GM18498 (cell line): Measurements from ENCODE around the gene NANP.
"Not testable (repeated sequence)": the region's sequence is repeated elsewhere in the genome, so short reads cannot be mapped to it uniquely, and the experiment has no call there.

Experiments used
- ATAC-seq: cut with Tn5 transposase; IDR thresholded peaks from one replicate; pipeline ENCODE4 v1.9.1; 2021; ENCODE audit warnings: mild to moderate bottlenecking, moderate library complexity; ENCODE audit not compliant: unreplicated experiment

The NANP gene

GRCh38 chr20:25606094-25606695 is 17.6 kb downstream of the NANP start:
- no peak for ATAC-seq

DNA sequence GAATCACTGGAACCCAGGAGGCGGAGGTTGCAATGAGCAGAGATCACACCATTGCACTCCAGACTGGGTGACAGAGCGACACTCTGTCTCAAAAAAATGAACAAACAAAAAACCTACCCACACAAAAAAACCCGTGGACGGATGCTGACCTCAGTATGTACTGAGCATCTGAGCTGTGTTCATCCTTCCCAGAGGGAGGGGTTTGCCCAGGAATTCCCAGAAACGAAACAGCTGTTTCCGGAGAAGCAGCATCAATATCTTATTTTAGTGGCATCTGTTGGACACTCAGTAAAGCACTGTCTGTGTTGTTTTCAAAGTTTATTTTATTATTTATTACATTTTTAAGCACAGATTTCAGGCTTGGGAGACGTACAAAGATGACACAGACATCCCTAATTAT is 18.7 kb downstream of the NANP start:
- no peak for ATAC-seq

- ATAC-seq = no peak
Observed at GRCh38 chr20:25604611-25605010, 19.2 kb downstream of the NANP start.

GRCh38 chr20:25602914-25603309 is 20.9 kb downstream of the NANP start:
- not testable (repeated sequence) for ATAC-seq

DNA sequence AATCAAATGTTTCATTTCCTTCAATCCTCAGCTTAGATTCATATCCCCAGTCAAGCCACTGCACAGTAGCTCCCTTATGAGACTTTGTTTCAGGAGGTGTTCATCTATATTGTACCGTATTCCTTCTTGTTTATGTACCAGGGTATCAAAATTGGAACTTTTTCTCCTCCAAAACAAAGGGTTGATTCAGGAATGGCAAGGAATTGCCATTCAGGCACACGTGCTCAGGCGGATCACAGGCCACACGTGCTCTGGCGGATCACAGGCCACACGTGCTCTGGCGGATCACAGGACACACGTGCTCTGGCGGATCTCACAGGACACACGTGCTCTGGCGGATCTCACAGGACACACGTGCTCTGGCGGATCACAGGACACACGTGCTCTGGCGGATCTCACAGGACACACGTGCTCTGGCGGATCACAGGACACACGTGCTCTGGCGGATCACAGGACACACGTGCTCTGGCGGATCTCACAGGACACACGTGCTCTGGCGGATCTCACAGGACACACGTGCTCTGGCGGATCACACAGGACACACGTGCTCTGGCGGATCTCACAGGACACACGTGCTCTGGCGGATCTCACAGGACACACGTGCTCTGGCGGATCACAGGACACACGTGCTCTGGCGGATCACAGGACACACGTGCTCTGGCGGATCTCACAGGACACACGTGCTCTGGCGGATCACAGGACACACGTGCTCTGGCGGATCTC is 21.5 kb downstream of the NANP start:
- ATAC-seq = not testable (repeated sequence)

DNA sequence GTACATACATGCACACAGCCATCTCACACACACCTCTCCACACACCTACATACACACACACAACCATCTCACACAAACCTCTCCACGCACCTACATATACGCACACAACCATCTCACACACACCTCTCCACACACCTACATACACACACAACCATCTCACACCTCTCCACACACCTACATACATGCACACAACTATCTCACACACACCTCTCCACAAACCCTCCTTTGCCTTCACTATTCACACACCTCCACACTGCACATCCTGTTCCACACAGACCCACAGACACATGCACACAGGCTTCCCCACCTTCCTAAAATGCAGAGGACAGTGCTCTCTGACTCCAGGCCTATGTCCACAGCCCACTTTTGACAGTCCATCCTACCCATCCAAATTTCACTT is 22.2 kb downstream of the NANP start:
- no peak for ATAC-seq

DNA sequence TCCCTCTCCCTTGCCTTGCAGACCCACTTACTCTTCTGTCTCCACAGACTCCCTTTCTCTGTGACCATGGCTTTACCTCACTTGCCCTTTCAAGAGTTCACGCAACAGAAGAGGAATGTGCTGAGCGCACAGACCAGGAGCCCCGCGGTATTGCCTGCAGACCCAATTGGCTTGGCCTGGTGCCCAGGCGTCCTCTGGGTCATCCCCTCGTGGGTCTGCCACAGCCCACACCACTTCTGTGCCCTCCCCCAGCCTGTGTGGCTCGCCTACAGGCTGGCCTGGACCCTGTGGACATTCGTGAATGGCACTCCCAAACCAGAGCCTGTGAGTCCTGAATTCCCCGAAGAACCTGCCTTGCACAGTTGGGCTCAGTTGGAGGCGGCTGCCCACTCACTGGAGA is 23.2 kb downstream of the NANP start:
- no peak for ATAC-seq

DNA sequence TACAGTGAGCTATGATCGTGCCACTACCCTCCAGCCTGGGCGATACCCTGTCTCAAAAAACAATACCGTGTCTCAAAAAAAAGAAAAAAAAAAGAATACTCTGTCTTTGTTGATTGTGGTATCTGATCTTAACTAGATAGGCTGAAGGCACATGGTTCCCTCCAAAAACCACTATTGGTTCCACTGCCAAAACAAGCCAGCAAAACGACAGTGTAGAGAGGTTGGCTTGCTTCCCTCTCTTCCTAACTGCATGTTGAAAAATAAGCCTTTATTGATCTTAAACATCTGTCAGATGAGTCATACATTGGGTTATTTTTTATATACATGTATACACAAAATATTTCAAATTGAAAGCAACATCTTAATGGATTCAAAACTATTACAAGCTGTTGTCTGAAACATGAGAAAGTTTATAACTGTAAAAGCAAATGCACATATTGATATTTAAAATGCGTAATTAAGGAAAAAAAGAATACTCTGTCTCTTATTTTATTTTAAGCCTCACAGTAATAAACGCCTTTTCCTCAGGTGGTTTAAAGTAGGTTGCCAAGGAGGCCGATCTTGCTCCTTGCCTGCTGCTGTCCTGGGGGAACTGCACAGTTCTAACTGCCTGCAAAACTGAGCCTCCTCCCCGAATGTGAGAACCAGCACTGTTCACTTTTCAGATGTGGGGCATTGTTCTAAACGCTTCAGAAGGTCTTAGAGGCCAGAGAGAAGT is 31.5 kb downstream of the NANP start:
- no peak for ATAC-seq

DNA sequence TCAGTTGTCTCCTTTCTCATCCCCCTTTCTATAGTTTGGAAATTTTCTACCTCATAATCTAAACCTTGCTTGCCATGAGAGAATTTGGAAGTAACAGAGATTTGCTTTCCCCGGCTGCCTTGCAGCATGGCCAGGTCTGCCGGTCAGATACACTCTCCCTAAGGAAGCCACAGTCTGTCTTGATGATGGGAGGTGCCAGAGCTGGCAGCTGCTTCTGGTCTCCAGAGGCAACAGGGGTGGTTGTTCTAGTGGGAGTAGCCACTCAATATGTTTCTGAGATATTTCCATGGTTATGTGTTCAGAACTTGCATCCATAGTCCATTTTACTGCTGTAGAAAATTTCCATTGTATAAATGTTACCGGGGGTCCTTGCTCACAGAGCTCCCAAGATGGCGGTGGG is 33.0 kb downstream of the NANP start:
- not testable (repeated sequence) for ATAC-seq

DNA sequence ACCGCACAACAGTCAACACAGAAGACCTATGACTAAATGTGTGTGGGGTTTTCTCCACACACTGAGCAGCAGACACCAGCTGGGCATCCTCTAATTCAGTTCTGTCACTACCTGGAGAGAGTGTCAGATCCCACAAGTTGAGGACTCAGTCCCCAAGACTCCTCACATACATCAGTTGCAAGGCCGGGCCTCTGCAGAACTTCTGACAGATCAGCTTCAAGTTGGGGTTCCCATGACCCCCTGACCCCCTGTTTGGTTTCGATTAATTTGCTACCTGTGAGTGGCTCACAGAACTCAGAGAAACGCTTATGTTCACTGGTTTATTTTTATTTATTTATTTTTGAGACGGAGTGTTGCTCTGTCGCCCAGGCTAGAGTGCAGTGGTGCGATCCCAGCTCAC is 35.3 kb downstream of the NANP start:
- no peak for ATAC-seq

DNA sequence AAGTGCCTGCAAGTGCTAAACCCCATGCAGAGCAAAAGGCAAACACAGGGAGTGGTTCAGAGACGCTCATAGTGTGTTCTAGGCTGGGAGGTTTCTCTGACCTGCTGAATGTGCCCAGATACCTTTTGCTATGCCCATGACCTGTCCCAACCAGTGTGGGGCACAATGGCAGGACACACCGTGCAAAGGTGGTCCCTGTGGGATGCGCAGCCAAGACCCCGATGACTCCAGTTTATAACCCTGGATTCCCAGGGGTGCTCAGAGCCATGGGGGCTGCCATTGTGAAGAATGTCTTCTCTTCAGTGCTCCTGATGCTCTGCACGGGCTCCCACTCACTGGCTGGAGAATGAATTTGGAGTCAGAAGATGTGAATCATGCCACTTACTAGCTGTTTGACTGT is 36.3 kb downstream of the NANP start:
- no peak for ATAC-seq

- ATAC-seq = no peak
Observed at GRCh38 chr20:25586877-25587276, 36.9 kb downstream of the NANP start.

GRCh38 chr20:25584905-25585704 is 38.7 kb downstream of the NANP start, which contains the start of gene NINL:
TSS of gene NINL (minus strand) at chr20:25585531. CDS start at chr20:25526587, 58,944 bp downstream.
- peak; percentile 66 for ATAC-seq

- ATAC-seq = not testable (repeated sequence)
Observed at GRCh38 chr20:25583607-25584006, 40.2 kb downstream of the NANP start.

- ATAC-seq = no peak
Observed at GRCh38 chr20:25580711-25581110, 43.1 kb downstream of the NANP start.

DNA sequence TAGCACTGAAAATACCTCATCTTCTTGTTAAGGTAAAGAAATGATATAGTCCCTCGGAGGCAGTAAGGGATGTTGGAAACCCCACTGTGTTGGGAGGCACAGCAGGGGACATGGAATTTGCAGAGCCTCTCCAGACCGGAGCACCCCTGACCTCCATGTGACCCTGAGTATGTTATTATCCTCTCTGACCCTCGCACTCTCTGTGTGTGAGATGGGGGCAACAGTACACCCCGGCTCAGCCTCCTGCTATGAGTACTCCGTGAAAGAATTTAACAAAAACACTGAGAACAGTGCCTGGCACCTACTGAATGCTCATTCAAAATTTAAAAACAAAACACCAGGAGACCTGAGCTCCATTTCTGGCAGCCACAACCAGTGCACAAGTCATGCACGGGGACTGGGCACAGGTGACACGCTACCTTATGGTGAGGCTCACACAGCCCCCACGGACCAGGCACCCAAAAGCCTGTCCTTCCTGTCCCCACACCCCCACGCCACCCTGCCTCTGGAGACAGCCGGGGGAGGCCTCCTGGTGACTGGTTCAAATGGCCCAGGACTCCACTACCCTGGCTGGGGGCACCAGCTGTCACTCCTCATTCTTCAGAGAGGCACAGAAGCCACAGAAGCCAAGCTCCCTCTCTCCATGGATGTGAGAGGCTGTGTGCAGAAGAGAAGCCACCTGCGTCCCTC is 44.6 kb downstream of the NANP start:
- no peak for ATAC-seq

GRCh38 chr20:25576783-25577530 is 46.9 kb downstream of the NANP start:
- no peak for ATAC-seq

DNA sequence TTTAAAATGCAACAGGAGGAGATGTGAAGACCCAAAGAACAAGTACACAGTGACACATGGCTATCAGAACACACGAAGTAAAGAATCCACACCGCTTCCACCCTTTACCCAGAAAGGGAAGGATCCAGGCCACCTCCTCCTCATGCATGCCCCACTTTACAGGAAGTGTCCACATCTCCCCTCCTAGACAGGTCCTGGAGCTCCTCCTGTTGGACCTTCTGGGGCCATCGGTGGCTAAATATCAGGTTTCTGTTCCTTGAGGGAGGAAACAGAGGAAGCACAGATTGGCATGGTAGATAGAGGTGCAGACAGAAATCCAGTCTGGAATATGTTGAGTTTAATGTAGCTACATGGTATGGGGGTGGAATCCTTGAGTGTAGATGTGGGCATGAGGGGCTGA is 49.4 kb downstream of the NANP start:
- ATAC-seq = no peak

DNA sequence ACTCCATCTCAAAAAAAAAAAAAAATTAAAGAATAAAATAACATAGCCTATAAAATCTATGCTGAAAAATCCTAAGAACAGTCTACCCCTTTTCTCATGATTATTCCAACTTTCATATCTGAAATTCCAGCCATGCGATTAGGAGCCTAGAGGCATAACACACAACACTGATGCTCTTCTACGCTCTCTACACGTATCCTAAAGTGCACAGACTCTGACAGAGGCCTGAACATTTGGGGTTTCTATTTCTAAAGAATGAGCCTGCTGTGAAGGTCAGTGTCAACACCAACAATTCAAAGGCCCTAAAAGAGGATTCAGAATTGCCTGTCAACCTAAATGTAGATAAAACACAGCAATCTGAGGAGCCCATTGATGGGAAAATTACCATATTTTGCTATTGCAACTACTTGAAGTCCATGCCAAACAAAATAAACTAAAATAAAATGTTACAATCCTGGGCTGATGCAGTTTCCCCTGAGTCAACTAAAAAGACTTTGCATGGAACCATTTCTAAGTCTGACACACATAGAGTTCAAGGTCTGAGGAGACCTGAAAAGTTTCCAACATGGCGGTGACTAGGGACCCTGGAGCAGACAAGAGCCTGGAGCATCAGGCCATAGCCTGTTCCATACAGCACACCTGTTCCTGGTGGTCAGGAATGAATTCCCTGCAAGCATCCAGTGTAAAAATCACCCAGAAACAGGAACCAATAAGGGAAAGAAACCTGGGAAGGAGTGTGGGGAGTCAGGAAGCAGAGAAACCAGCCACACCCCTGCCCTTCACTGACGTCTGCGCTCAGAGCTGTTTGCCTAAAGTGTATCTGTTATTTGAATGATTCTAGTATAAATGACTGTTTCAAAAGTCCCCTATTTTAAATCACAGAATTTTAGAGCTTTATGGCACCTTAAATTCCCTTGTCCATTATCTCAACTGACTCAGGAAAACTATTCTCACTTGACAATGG is 50.2 kb downstream of the NANP start:
- no peak for ATAC-seq
